Measurements from ENCODE around the gene OR51M1. TPM values are rescaled to one million over a fixed set of nuclear protein-coding genes. Genes with fewer than 3 reads are reported as not detected.

OR51M1 gene
- total RNA-seq, 1 donor from 2014 or later = not detected

DNA sequence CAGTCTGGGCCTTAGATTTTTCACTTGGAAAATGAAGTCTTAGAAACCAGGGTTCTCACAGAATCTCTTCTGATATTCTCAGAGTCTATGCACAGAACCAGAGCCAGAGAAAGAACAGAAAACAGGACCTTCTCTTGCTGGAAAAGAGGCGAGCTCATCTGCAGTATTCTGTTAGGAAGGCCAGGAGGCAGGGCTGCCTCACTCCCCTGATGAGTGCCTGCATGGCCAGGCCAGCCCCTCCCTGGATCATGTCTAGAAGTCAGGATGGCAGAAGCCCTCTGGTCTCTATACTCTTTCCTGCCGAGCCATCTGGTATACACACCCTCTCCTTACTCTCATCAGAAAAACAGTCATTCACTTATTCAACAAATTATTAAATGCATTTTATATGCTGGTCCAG is 723 bp downstream of the OR51M1 start:
- intact Hi-C loops (cut with micrococcal nuclease) = loop anchor here (5.0 kb wide), 1 partner anchor 757 kb away; no protein-coding TSS in a partner anchor

DNA sequence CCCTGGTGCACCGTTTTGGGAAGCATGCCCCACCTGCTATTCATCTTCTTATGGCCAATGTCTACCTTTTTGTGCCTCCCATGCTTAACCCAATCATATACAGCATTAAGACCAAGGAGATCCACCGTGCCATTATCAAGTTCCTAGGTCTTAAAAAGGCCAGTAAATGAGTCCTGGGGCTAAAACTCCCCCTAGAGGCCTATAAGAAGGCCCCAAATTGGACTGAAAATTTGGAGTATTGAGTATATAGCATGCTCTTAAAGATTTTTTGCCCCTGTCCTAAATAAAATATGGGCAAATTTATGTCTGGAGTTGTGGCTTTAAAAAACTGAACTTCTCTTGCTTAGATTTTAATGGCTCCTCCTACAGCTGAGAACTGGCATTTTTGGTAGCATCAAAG is 6.6 kb downstream of the OR51M1 start:
- intact Hi-C loops (cut with micrococcal nuclease) = no loop called here

DNA sequence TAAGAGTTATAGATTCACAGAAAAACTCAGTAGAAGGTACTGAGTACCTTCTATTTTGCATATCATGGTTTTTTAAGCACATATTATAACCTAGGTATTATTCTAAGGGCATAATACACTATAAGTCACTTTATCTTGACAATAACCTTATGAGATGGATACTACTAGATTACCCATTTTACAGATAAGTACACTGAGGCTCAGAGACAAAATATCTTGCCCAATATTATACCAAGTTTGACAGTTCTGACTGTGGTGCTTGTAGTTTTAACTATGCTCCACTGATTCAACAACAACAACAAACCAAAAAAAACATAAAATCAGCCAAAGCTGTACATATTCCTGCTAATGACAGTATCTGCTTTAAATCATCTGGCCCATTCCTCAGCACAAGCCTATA is 10.5 kb downstream of the OR51M1 start:
- intact Hi-C loops (cut with micrococcal nuclease) = no loop called here

DNA sequence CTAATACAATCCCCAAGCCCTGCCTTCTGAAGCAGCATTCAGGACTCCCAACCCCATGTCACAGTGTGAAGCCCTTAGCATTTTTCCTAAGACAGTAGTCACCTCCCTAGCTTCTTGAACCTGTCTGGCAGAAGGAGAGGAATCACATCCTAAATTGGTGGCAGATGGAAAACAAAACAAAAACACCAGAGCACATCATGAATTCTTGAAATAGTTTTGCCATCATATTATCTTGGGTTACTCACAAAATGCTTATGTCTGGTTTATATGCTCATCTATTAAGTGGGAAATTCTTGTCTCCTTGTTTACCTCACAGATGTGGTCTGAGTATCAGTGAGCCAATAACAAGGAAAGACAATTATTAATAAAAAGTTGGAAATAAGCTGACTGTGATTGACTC is 15.3 kb downstream of the OR51M1 start:
- intact Hi-C loops (cut with micrococcal nuclease) = no loop called here

DNA sequence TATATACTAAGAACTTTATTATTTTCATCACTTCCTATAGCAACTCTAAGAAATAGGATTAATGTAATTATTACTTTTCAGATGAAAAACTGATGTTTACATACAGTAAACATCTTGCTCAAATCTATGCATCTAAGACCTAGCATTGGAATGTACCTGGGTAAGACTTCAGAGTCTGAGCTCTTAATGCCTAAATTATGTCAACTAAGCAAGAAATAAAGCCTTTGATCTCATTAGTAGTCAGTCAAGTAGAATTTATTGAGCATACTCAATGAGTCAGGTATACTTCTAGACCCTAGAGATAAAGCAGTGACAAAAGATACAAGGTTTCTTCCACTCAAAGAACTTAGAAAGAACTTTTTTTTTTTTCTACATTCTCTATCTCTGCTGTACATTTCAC is 21.6 kb downstream of the OR51M1 start:
- intact Hi-C loops (cut with micrococcal nuclease) = no loop called here

DNA sequence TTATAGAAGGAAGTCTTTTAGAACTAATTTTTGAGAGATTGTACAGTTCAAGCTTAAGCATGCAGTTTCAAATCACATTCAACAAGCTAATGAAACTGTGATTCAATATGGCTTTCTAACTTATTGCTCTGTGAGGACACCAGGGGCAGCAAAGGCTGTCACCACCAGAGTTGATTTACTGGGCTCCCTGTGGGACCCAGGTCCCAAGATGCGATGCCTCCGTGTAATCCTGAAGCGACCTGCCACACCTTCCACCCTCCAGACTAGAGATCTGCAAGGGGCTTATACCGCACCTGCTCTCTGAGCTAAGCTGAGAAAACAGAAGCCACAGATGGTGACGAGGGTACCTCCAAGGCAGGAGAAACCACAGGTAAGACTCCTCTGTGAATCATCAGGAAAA is 37.4 kb downstream of the OR51M1 start:
- intact Hi-C loops (cut with micrococcal nuclease) = no loop called here

DNA sequence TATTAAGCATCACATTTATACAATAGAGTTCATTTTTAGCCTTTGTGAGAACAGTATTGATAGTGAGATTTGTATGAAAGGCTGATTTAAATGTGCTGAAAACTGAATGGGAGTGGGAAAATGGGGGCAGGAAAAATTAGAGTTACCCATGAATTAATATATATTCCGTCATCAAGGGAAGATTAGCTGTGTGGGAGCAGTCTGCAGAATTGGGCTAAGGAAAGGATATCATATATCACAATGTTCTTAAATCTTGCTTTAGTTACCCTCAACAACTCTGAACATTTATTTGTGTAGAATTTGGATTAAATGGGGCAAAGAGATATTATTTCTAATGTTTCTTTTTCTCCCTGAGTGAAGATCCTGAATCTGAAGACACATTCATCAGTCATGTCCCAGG is 38.2 kb downstream of the OR51M1 start, which contains the start of gene OR51Q1:
OR51Q1 (plus strand) TSS at position 301 of the 400 bp plus-strand sequence; CDS start at position 391, 90 bp downstream.
- intact Hi-C loops (cut with micrococcal nuclease) = no loop called here

DNA sequence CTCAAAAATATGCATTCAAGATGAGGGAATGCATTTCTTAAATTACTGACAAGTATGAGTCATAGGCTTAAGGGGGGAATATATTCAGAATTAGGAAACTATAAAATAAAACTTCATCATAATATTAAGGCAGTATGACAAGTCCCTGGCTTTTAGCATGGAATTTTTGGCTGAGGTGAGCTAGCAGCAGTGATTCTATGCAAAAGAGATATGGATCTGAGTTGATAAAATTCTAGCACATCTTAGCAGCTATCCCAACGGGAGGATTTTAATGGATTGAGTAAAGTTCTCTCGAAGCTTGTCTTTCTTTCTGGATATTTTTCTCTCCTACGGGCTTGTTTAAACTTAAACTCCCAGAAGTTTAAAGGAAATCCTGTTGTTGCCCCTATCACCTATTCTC is 39.5 kb downstream of the OR51M1 start:
- intact Hi-C loops (cut with micrococcal nuclease) = no loop called here

DNA sequence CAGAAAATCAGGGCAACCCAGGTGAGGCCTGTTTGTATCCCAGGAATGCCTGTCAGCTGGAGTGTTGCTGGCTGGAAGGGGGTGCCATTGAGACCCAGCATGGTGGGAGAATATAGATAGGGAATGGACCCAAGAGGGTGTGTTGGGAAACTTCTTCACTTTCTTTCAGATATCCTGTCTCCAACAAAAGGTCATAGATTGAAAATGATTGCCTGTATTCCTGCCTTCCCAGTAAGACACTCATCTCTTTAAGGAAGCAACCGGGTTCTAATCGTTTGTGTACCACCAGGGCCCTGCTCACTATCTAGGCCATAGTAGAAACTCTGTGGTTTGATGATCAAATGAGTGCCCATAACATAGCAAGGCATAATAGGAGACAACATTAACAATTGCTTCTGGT is 57.8 kb downstream of the OR51M1 start, which contains the start of gene OR51I1:
OR51I1 (minus strand) TSS at position 101 of the 400 bp plus-strand sequence; CDS start at position 101, 0 bp downstream.
- intact Hi-C loops (cut with micrococcal nuclease) = no loop called here

Other genes with a start within 250 kb of the OR51M1 start
- gene OR52A5, start 245.5 kb upstream of the OR51M1 start, total RNA-seq = not detected in 2 replicates
- not detected in 2 replicates for gene OR52A1, start 229.1 kb upstream of the OR51M1 start, total RNA-seq
- gene OR51V1, start 183.1 kb upstream of the OR51M1 start, total RNA-seq = not detected in 2 replicates
- not detected in 2 replicates for gene HBB, start 156.7 kb upstream of the OR51M1 start, total RNA-seq
- not detected in 2 replicates for gene HBD, start 149.3 kb upstream of the OR51M1 start, total RNA-seq
- not detected in 2 replicates for gene HBG1, start 134.0 kb upstream of the OR51M1 start, total RNA-seq
- gene HBG2, start 129.0 kb upstream of the OR51M1 start, total RNA-seq = not detected in 2 replicates
- not detected in 2 replicates for gene HBE1, start 113.9 kb upstream of the OR51M1 start, total RNA-seq
- gene OR51B4, start 81.9 kb upstream of the OR51M1 start, total RNA-seq = not detected in 2 replicates
- gene OR51B2, start 59.5 kb upstream of the OR51M1 start, total RNA-seq = not detected in 2 replicates
- gene OR51B5, start 40.3 kb upstream of the OR51M1 start, total RNA-seq = not detected in 2 replicates
- gene OR51B6, start 32.3 kb upstream of the OR51M1 start, total RNA-seq = not detected in 2 replicates
- not detected in 2 replicates for gene OR51Q1, start 38.3 kb downstream of the OR51M1 start, total RNA-seq
- not detected in 2 replicates for gene OR51I1, start 57.7 kb downstream of the OR51M1 start, total RNA-seq
- not detected in 2 replicates for gene OR51I2, start 65.5 kb downstream of the OR51M1 start, total RNA-seq
- not detected in 2 replicates for gene OR52D1, start 104.9 kb downstream of the OR51M1 start, total RNA-seq
- gene UBQLN3, start 126.1 kb downstream of the OR51M1 start, total RNA-seq = not detected in 2 replicates
- gene UBQLNL, start 132.9 kb downstream of the OR51M1 start, total RNA-seq = 0.09 and 0.18 TPM in 2 replicates
- not detected in 2 replicates for gene OR52H1, start 164.7 kb downstream of the OR51M1 start, total RNA-seq
- gene OR52B6, start 197.1 kb downstream of the OR51M1 start, total RNA-seq = not detected in 2 replicates
- gene TRIM6, start 212.8 kb downstream of the OR51M1 start, total RNA-seq = 0.18 and 0.25 TPM in 2 replicates
- gene TRIM34, start 241.2 kb downstream of the OR51M1 start, total RNA-seq = 7.4 and 8.8 TPM in 2 replicates

Data from T-helper 2 cell treated with Interferon-gamma antibody and Interleukin-4, amounts not matched to agents 100 ng/mL and 5 ng/mL, for 36 hours (primary cell).